ENCODE results near the gene CIAPIN1.

CIAPIN1 gene

GRCh38 chr16:57447186-57447962, at the start of gene CIAPIN1, which contains the start of gene COQ9:
Gene CIAPIN1 (minus strand): TSS chr16:57447385. CDS start chr16:57440928, 6,457 bp downstream.
Gene COQ9 (plus strand): TSS chr16:57447479. CDS start chr16:57447506, 27 bp downstream.
- DNase-seq = peak; percentile 88

- no peak for DNase-seq
These were observed 46.6 kb upstream of the CIAPIN1 start for GRCh38 chr16:57493767-57494166.

GRCh38 chr16:57489229-57489628, 42.0 kb upstream of the CIAPIN1 start:
- no peak for DNase-seq

- DNase-seq = no peak
These were observed 40.0 kb upstream of the CIAPIN1 start for GRCh38 chr16:57486858-57487834.

GRCh38 chr16:57485916-57486857, 39.0 kb upstream of the CIAPIN1 start, which contains the start of gene DOK4:
Gene DOK4 (minus strand): TSS chr16:57486493. CDS start chr16:57479507, 6,986 bp downstream.
- peak; percentile 74 for DNase-seq

GRCh38 chr16:57485091-57485915, 38.1 kb upstream of the CIAPIN1 start:
- DNase-seq = no peak

GRCh38 chr16:57484515-57485005, 37.4 kb upstream of the CIAPIN1 start:
- no peak for DNase-seq

- DNase-seq = no peak
These were observed 36.7 kb upstream of the CIAPIN1 start for GRCh38 chr16:57483725-57484514.

- DNase-seq = no peak
These were observed 35.8 kb upstream of the CIAPIN1 start for GRCh38 chr16:57482845-57483545.

GRCh38 chr16:57481421-57481820, 34.2 kb upstream of the CIAPIN1 start:
- DNase-seq = no peak

GRCh38 chr16:57480754-57481230, 33.6 kb upstream of the CIAPIN1 start:
- DNase-seq = no peak

GRCh38 chr16:57479976-57480753, 33.0 kb upstream of the CIAPIN1 start:
- DNase-seq = no peak

- DNase-seq = no peak
These were observed 32.2 kb upstream of the CIAPIN1 start for GRCh38 chr16:57479205-57479975.

GRCh38 chr16:57478396-57479204, 31.4 kb upstream of the CIAPIN1 start:
- DNase-seq = no peak

GRCh38 chr16:57477531-57478202, 30.5 kb upstream of the CIAPIN1 start:
- DNase-seq = no peak

Measured in stimulated activated naive CD4-positive, alpha-beta T cell treated with Interleukin-2 at 50 U/mL for 16 hours (primary cell).